HG02642 (cell line): Measurements from ENCODE around the gene IL15RA.
"Not testable (repeated sequence)": the region's sequence is repeated elsewhere in the genome, so short reads cannot be mapped to it uniquely, and the experiment has no call there.

Experiments
- ATAC-seq: cut with Tn5 transposase; IDR thresholded peaks from one replicate; pipeline ENCODE4 v1.9.1; 2021; ENCODE audit warnings: mild to moderate bottlenecking; ENCODE audit not compliant: unreplicated experiment, poor library complexity

IL15RA gene

DNA sequence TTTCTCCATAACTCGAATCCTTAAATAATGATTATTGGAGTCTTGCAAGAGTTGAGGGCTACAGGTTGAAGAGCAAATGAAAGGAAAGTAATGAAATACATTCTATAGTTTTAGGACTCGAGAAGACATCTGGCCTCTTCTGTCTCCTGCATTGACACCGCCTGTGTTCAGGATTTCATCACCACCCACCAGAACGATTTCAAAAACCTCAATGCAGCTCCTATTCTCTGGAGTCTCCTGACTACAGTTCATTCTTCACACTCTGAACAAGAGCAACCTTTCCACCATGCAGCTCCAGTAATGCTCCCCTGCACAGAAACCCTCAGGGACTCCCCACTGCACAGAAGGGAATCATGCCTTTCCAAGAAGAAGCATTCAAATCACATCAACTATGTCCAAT lies 5.5 kb downstream of the IL15RA start:
- ATAC-seq, result no peak

- ATAC-seq, result no peak
These were observed 6.0 kb downstream of the IL15RA start for GRCh38 chr10:5971315-5971832.

- no peak for ATAC-seq
These were observed 6.8 kb downstream of the IL15RA start for GRCh38 chr10:5970527-5970926.

DNA sequence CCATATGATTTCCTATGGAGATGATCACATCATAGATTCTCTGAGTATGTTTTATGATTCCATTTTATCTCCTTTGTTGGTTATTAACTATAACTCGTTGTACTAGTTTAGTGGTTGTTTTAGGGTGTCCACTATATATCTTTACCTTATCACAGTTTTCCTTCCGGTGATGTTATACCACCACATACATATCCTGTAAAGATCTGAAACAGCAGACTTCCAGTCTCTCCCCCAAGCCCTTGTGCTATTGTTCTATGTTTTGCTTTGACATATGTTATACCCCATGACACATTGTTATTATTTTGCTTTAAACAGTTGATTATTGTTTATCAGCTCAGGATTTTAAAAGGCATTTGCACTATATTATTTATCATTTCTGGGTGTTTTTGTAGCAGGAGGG lies 7.3 kb downstream of the IL15RA start:
- ATAC-seq, result no peak

DNA sequence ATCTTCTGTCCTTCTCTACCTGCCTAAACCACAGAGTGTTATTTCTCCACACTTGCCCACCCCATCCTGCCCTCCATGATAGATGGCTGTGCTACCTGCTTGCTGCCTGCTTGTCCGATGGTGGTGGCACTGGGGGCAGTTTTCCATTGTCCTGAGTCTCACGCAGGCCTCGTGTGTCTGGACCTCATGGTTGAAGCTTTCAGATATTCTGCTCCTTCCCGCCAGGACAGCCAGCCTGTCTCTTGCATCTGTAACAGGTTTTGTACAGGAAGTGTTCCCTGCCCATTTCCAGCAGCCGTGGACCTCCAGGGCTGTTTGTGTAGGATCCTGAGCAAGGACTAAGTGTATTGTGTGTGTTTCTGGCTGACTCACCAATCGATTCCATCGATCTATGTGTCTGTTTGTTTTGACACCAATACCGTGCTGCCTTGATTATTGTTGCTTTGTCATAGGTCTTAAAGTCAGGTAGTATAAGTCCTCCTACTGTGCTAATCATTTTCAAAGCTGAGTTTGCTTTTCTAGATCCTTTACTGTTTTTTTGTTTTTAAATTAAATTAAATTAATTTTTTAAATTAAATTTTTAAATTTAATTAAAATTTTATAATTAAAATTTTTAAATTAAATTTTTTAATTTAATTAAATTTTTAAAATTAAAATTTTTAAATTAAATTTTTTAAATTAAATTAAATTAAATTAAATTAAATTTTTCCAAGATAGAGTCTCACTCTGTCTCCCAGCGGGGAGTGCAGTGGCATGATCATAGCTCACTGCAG lies 8.5 kb downstream of the IL15RA start:
- ATAC-seq, result no peak

DNA sequence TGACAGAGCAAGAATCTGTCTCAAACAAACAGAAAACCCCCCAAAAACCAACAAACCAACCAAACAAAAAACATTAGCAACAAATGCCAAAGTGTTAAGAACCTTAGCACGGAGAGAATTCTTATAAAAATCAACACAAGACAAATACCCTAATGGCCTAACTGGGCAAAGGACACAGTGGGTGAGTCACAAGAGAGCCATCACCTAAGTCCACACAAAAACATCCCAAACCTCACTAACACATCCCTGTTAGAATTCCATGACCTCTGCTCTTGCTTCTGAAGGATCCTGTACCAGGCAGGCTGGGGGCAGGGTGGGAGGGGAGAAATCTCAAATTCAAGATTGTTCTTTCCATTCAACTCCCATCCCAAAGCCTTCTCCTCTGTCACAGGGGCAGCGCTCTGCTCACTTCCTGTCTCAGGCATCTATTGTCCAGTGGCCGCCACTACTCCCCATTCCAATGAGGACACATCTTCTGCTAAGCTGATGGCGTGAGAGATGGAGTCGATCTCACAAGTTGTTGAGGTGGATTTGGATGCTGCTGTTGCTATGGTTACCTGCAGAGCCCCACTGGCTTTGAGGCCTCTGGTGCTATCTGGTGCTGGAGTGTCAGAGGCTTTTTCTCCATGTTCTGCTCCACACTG lies 9.2 kb downstream of the IL15RA start:
- ATAC-seq, result no peak

DNA sequence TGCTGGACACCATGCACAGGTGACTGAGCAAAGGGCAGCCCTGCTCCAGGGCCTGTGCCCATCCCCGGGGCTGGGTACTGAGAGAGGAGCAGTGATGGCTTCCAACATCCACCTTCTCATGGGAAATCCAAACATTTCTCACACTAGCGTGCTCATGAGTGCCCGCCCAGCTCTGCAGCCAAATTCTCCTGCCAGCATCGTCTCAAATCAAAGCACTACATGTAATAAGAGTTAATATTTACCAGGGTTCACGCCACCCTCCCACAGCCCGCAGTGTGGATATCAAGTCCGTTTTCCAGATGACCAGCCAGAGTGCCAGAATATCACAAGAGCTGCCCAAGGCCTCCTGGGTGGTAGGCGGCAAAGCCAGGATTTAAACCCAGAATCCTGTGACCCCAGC lies 12.1 kb downstream of the IL15RA start:
- ATAC-seq, result no peak

DNA sequence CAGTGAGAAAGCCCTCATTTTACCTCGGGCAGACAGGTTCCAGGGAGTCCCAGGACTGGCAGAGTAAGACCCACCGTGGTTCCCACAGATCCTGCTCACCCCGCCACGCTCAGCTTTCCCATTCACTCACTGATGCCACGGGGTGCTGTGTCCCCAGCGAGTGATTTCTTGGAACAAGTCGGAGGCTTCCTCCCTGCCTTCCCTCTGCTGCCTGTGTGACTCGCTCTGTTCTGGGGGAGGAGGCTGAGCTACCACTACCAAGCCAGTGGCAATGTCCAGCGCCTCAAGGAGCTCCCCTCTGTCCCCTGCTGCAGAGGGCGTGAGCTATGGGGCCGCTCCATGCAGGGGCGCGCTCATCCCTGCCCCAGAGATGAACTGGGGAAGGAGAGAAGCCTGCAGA lies 12.6 kb downstream of the IL15RA start:
- no peak for ATAC-seq

- ATAC-seq, result no peak
These were observed 13.8 kb downstream of the IL15RA start for GRCh38 chr10:5963591-5963990.

GRCh38 chr10:5963071-5963470 lies 14.3 kb downstream of the IL15RA start:
- ATAC-seq, result no peak

DNA sequence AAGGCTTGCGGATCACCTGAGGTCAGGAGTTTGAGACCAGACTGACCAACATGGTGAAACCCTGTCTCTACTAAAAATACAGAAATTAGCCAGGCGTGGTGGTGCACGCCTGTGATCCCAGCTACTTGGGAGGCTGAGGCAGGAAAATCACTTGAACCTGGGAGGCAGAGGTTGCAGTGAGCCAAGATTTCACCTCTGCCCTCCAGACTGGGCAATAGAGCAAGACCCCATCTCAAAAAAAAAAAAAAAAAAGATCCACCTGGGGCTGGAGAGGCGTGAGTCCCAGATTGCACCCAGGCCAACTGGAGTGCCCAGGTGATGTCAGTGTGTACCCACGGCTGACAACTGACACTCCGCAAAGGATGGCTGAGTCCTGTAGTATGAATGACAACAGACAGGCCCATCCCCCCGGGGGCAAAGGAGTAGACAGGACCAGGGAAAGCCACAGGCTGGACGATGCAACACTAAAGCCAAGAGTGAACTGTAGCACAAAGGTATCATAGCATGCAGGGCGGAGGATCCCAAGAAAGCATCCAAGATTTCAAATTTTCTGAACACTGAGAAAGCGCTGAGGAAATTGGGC lies 14.9 kb downstream of the IL15RA start:
- ATAC-seq, result not testable (repeated sequence)

DNA sequence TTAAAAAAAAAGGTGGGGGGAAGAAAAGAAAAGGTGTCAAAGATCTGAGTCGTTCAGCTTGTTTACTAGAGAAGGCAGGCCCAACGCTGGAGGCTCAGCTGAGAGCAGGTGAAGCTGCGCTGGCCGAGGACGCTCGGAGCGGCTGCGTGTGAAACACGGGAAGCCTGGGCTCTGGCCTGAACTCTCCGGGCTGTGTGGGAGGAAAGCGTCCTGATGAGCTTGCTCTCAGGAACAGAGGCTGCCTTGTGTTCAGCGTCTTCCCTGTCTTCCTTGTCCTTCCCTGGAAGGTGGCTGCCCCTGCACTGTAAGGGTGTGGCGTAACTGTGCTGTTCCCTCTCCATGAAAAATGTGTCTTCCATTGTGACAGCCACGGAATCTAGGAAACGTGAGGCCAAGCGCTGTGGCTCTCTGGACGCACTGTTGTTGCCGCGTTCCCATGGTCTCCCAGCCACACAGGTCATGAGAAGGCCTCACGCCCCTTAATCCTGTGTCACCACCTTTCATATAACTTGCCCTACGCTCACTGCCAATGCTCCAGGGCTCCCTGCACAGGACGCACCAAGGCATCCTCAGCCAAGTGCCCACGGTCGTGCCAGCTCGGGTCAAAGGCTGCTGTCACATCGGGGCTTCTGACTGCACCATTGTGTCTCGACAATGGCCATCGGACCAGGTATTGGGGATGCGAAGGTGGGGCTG lies 15.8 kb downstream of the IL15RA start:
- no peak for ATAC-seq

DNA sequence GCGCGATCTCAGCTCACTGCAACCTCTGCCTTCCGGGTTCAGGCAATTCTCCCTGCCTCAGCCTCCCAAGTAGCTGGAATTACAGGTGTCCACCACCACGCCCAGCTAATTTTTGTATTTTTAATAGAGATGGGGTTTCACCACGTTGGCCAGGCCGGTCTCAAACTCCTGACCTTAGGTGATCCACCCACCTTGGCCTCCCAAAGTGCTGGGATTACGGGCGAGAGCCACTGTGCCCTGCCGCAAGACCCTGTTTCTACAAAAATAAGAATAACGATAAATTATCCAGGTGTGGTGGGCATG lies 16.4 kb downstream of the IL15RA start:
- not testable (repeated sequence) for ATAC-seq

DNA sequence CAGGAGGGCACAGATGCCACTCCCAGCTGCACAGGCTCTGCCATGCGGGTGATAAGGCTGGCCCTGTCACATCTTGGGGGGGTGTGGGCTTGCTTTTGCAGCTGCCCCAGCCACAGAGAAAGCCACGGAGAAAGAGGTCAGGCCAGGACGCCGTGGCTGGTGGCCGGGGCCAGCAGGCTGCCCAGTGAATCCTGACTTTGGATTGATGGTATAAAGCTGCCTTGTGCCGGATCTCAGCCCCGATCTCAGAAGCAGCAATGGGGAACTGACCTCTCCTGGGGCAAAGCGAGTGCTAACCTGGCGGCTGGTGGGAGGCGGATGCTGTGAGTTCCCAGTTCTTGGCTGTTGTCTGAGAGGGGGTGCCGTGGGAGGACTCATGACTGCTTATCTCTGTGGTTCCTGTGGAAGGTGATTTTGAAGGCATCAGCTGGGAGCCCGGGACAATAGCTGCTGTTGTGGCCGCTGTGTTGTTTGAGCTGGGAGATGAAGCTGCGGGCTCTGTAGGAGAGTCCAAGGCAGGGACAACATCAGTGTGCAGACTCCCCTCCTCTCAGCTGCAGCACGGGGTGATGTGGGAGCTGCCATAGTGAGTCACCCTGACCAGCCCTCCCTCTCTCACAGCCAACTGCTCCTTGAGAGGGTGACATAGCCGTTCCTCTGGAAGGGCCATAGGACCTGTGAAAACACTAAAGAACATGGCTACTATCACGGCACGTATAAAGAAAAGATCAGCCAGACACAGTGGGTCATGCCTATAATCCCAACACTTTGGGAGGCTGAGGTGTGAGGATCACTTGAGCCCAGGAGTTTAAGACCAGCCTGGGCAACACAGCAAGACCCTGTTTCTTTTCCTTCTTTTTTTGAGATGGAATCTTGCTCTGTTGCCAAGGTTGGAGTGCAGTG lies 17.0 kb downstream of the IL15RA start:
- ATAC-seq, result no peak

GRCh38 chr10:5959581-5960069 lies 17.7 kb downstream of the IL15RA start:
- no peak for ATAC-seq

GRCh38 chr10:5959142-5959541 lies 18.2 kb downstream of the IL15RA start:
- ATAC-seq, result no peak

GRCh38 chr10:5958675-5959074 lies 18.7 kb downstream of the IL15RA start:
- no peak for ATAC-seq

GRCh38 chr10:5958077-5958476 lies 19.3 kb downstream of the IL15RA start:
- no peak for ATAC-seq

- ATAC-seq, result no peak
These were observed 21.0 kb downstream of the IL15RA start for GRCh38 chr10:5956146-5956936.
